ENCODE measurements around the gene MAOA. TPM values are rescaled to one million over a fixed set of nuclear protein-coding genes. Genes with fewer than 3 reads are reported as not detected.

The MAOA gene
- total RNA-seq, 1 experiment from 2014 or later: 6.3 TPM

DNA sequence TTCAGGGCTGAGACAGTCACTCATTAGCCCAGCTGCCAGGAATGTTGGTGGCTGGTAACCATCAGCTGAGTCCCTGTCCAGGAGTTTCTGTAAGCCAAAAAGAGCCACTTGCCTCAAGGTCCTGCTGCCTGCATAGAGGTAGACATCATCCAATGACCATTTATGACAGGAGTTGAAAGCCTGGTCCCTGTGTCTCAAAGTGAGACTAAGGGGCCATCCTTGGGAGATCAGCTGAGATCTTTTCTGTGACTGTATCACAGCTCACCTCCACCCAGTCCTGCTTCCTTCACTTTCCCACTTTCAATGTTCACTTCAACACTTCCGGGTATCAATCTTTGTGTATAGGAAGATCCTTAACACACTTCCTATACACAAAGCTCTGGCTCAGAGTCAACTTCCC, 28.4 kb upstream of the MAOA start:
- ChIA-PET CTCF (no interaction called here), POLR2A (ENCODE audit: unreplicated experiment) (no interaction called here)

DNA sequence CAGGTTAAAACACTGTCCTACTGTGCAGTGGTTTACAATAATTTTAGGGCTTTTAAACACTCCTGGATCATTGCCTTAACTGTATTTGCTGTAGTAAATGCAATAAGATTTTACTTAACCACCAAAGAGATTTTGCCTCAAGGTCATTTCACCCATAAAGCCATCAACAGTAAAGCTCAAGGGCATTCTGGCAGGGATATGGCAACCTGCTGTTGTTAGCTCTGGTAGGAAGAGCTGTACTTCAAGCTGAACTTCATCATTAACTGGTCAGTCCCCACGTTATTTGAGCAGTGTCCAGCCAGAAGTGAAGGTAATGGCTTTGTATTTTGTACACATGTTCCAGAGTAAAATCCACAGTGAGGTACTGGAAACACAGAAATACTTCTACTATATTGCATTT, 26.9 kb upstream of the MAOA start:
- Histone ChIP-seq H3K27ac (ENCODE audit: low read length) (no peak overlapping the region), H3K4me3 (ENCODE audit: low read length) (no peak overlapping the region), H3F3A (ENCODE audit: low read length, unreplicated experiment) (no peaks in the 10 kb centered on the region), H2AFZ (ENCODE audit: low read length) (no peak overlapping the region), H3K36me3 (ENCODE audit: low read depth, low read length) (no peaks in the 10 kb centered on the region), H3K27me3 (ENCODE audit: low read length) (no peaks in the 10 kb centered on the region), H3K9me2 (replicated peaks; ENCODE audit: low read length) (no peaks in the 10 kb centered on the region), H3K79me2 (ENCODE audit: low read length) (no peaks in the 10 kb centered on the region), H4K20me1 (ENCODE audit: low read length) (no peaks in the 10 kb centered on the region), H3K9me3 (ENCODE audit: low read length) (no peaks in the 10 kb centered on the region), H3K9ac (ENCODE audit: low read length) (no peak overlapping the region), H3K4me2 (ENCODE audit: low read length) (no peak overlapping the region), H3K4me1 (ENCODE audit: insufficient read depth, low read length) (peaks cover 12% of the 10 kb centered on the region; the same call in 1 of the 2 replicates)
- ATAC-seq: no peak
- TF ChIP-seq, protein P1, sequence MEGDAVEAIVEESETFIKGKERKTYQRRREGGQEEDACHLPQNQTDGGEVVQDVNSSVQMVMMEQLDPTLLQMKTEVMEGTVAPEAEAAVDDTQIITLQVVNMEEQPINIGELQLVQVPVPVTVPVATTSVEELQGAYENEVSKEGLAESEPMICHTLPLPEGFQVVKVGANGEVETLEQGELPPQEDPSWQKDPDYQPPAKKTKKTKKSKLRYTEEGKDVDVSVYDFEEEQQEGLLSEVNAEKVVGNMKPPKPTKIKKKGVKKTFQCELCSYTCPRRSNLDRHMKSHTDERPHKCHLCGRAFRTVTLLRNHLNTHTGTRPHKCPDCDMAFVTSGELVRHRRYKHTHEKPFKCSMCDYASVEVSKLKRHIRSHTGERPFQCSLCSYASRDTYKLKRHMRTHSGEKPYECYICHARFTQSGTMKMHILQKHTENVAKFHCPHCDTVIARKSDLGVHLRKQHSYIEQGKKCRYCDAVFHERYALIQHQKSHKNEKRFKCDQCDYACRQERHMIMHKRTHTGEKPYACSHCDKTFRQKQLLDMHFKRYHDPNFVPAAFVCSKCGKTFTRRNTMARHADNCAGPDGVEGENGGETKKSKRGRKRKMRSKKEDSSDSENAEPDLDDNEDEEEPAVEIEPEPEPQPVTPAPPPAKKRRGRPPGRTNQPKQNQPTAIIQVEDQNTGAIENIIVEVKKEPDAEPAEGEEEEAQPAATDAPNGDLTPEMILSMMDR (conservative IDR thresholded peaks at IDR 0.05; ENCODE audit: low read depth, low read length): no peak
- TF ChIP-seq EZH2 (IDR thresholded peaks at IDR 0.05; ENCODE audit: low read length, unreplicated experiment): no peak
- no peak for TF ChIP-seq EZH2phosphoT487 (IDR thresholded peaks at IDR 0.05; ENCODE audit: borderline replicate concordance, low read length)
- intact Hi-C loops (cut with micrococcal nuclease): no loop called here
- POLR2A ChIA-PET (ENCODE audit: unreplicated experiment): no interaction called here
- no TSS peak for BruUV-seq (replicated peaks)
- CTCF ChIA-PET: no interaction called here
- DNase-seq: no peak

More for the DNA sequence above, 28.4 kb upstream of the MAOA start:
- TF ChIP-seq EZH2 (IDR thresholded peaks at IDR 0.05; ENCODE audit: low read length, unreplicated experiment) (no peak), EZH2phosphoT487 (IDR thresholded peaks at IDR 0.05; ENCODE audit: borderline replicate concordance, low read length) (no peak)
- TF ChIP-seq, protein P1 (conservative IDR thresholded peaks at IDR 0.05; ENCODE audit: low read depth, low read length): no peak
- no peak overlapping the region for H3K4me2 ChIP-seq (ENCODE audit: low read length)
- H3K36me3 ChIP-seq (ENCODE audit: low read depth, low read length): no peaks in the 10 kb centered on the region
- H3K27me3 ChIP-seq (ENCODE audit: low read length): no peaks in the 10 kb centered on the region
- no peaks in the 10 kb centered on the region for H3K9me2 ChIP-seq (replicated peaks; ENCODE audit: low read length)
- ATAC-seq: no peak
- H3K27ac ChIP-seq (ENCODE audit: low read length): no peak overlapping the region
- no peak overlapping the region for H3K9ac ChIP-seq (ENCODE audit: low read length)
- no TSS peak for BruUV-seq (replicated peaks)
- H3F3A ChIP-seq (ENCODE audit: low read length, unreplicated experiment): no peaks in the 10 kb centered on the region
- H3K4me3 ChIP-seq (ENCODE audit: low read length): no peak overlapping the region
- H3K4me1 ChIP-seq (ENCODE audit: insufficient read depth, low read length): no peaks in the 10 kb centered on the region
- DNase-seq: no peak
- H2AFZ ChIP-seq (ENCODE audit: low read length): no peak overlapping the region
- no peaks in the 10 kb centered on the region for H3K79me2 ChIP-seq (ENCODE audit: low read length)
- no peaks in the 10 kb centered on the region for H3K9me3 ChIP-seq (ENCODE audit: low read length)
- intact Hi-C loops (cut with micrococcal nuclease): no loop called here
- H4K20me1 ChIP-seq (ENCODE audit: low read length): no peaks in the 10 kb centered on the region

DNA sequence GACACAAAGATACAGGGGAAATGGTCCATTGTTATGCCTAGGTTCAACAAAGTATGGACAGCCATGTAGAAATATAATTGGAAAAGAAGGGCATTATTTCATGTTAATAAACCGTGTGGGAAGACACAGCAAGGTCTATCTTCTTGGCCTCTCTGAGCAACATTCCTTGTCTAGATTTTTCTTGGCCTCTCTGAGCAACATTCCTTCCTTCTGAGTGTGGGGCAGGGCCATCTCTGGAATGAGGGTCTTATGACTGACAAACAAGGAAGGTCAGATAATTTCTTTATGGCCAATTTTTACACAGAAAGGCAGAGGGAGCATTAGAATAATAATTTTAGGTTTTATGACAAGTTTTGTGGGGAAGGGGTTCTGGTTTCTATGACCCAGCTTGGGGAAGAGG, 24.3 kb upstream of the MAOA start:
- CTCF ChIA-PET: no interaction called here

More for the DNA sequence above, 24.3 kb upstream of the MAOA start:
- POLR2A ChIA-PET (ENCODE audit: unreplicated experiment): no interaction called here
- Histone ChIP-seq H3K36me3 (ENCODE audit: low read depth, low read length) (no peaks in the 10 kb centered on the region), H3K4me1 (ENCODE audit: insufficient read depth, low read length) (peaks cover 12% of the 10 kb centered on the region; the same call in 1 of the 2 replicates), H3K27ac (ENCODE audit: low read length) (no peak overlapping the region), H3K9me3 (ENCODE audit: low read length) (no peaks in the 10 kb centered on the region), H3K9me2 (replicated peaks; ENCODE audit: low read length) (no peaks in the 10 kb centered on the region), H3K4me3 (ENCODE audit: low read length) (no peak overlapping the region), H4K20me1 (ENCODE audit: low read length) (no peaks in the 10 kb centered on the region), H3K4me2 (ENCODE audit: low read length) (no peak overlapping the region), H3F3A (ENCODE audit: low read length, unreplicated experiment) (no peaks in the 10 kb centered on the region), H3K27me3 (ENCODE audit: low read length) (no peaks in the 10 kb centered on the region), H3K79me2 (ENCODE audit: low read length) (no peaks in the 10 kb centered on the region), H2AFZ (ENCODE audit: low read length) (no peak overlapping the region), H3K9ac (ENCODE audit: low read length) (no peak overlapping the region)
- no TSS peak for BruUV-seq (replicated peaks)
- ATAC-seq (no peak), DNase-seq (no peak)
- TF ChIP-seq, protein P1 (conservative IDR thresholded peaks at IDR 0.05; ENCODE audit: low read depth, low read length): no peak
- TF ChIP-seq EZH2phosphoT487 (IDR thresholded peaks at IDR 0.05; ENCODE audit: borderline replicate concordance, low read length) (no peak), EZH2 (IDR thresholded peaks at IDR 0.05; ENCODE audit: low read length, unreplicated experiment) (no peak)
- intact Hi-C loops (cut with micrococcal nuclease): no loop called here
